GM23248 (cell line): ENCODE measurements around the gene YWHAG. TPM values are rescaled to one million over a fixed set of nuclear protein-coding genes. Genes with fewer than 3 reads are reported as not detected.

Experiments used
- DNase-seq: peaks from one replicate; pipeline ENCODE4 v3.0.0-alpha.2; 2015
- H2AFZ ChIP-seq: fragments of 200-600 bp; sonication (generic); 2 replicates; pipeline ENCODE4 v1.6.1; 2016; ENCODE audit warnings: antibody characterized with exemption
- H3F3A ChIP-seq: fragments of 200-600 bp; sonication (generic); 2 replicates; pipeline ENCODE4 v1.6.1; 2016; ENCODE audit warnings: mild to moderate bottlenecking, antibody characterized with exemption, mixed run types; ENCODE audit not compliant: insufficient read depth
- H3K27ac ChIP-seq: fragments of 200-600 bp; sonication (generic); 2 replicates; pipeline ENCODE4 v1.5.1; 2016; ENCODE audit warnings: mild to moderate bottlenecking
- H3K27me3 ChIP-seq: fragments of 200-600 bp; sonication (generic); replicated peaks from 2 replicates; pipeline ENCODE4 v1.6.1; 2016; ENCODE audit warnings: mild to moderate bottlenecking; ENCODE audit not compliant: insufficient read depth
- H3K36me3 ChIP-seq: fragments of 200-600 bp; sonication (generic); 2 replicates; pipeline ENCODE4 v1.6.1; 2016; ENCODE audit warnings: low read depth, mild to moderate bottlenecking
- H3K4me1 ChIP-seq: fragments of 200-600 bp; sonication (generic); 2 replicates; pipeline ENCODE4 v1.6.1; 2016; ENCODE audit warnings: mild to moderate bottlenecking; ENCODE audit not compliant: insufficient read depth
- H3K4me2 ChIP-seq: fragments of 200-600 bp; sonication (generic); one replicate; pipeline ENCODE4 v1.6.1; 2016; ENCODE audit warnings: mild to moderate bottlenecking; ENCODE audit not compliant: unreplicated experiment
- H3K4me3 ChIP-seq: fragments of 200-600 bp; sonication (generic); 2 replicates; pipeline ENCODE4 v1.5.1; 2016; ENCODE audit warnings: mild to moderate bottlenecking
- H3K79me2 ChIP-seq: fragments of 200-600 bp; sonication (generic); 2 replicates; pipeline ENCODE4 v1.6.1; 2016; ENCODE audit warnings: mild to moderate bottlenecking; ENCODE audit not compliant: insufficient read depth
- H3K9ac ChIP-seq: fragments of 200-600 bp; sonication (generic); 2 replicates; pipeline ENCODE4 v1.6.1; 2016; ENCODE audit warnings: mild to moderate bottlenecking
- H3K9me2 ChIP-seq: fragments of 200-600 bp; sonication (generic); 2 replicates; pipeline ENCODE4 v1.6.1; 2016; ENCODE audit warnings: mixed run types, mild to moderate bottlenecking, moderate library complexity; ENCODE audit not compliant: insufficient read depth
- H3K9me3 ChIP-seq: fragments of 200-600 bp; sonication (generic); one replicate; pipeline ENCODE4 v1.6.1; 2017; ENCODE audit warnings: low read depth
- H4K20me1 ChIP-seq: fragments of 200-600 bp; sonication (generic); 2 replicates; pipeline ENCODE4 v1.6.0; 2016; ENCODE audit not compliant: insufficient read depth
- EZH2 ChIP-seq: fragments of 200-600 bp; sonication (generic); IDR thresholded peaks from 2 replicates; pipeline ENCODE4 v1.6.1; 2018; ENCODE audit warnings: antibody characterized with exemption, mild to moderate bottlenecking; ENCODE audit not compliant: insufficient read depth, poor library complexity, severe bottlenecking
- EZH2phosphoT487 ChIP-seq: fragments of 200-600 bp; sonication (generic); IDR thresholded peaks from 2 replicates; pipeline ENCODE4 v1.6.1; 2018; ENCODE audit warnings: antibody characterized with exemption, moderate library complexity, mild to moderate bottlenecking, low read depth; ENCODE audit not compliant: insufficient read depth
- WGBS, 2 experiments: methylation state at CpG; one replicate each; pipeline ENCODE4 v1.1.6; 2015 to 2017; ENCODE audit warnings: low lambda C conversion rate in 2 of 2, low coverage in 1 of 2; ENCODE audit errors: missing lambda C conversion rate in 2 of 2; 5-methylcytosine and 5-hydroxymethylcytosine counted together
- in situ Hi-C: fragments of 300-500 bp; cut with MboI; formaldehyde crosslinking; loops from 2 replicates; pipeline ENCODE4 v1.15.0; 2020
- polyA plus RNA-seq: library from polyadenylated mRNA; unstranded; fragments of >200 nt; fragmentation: Nextera tagmentation; extraction: Ambion mirVana; gene quantifications from 2 replicates; pipeline ENCODE4 v1.2.1, GENCODE V29; 2016
- total RNA-seq: library from RNA; depleted of rRNA; stranded (reverse); fragments of >200 nt; shearing (Covaris generic); gene quantifications from 2 replicates; pipeline ENCODE4 v1.2.3, GENCODE V29; 2014

Gene YWHAG
- total and polyA plus RNA-seq, 2 experiments from 2014 or later: 28.4 to 56.0 TPM

DNA sequence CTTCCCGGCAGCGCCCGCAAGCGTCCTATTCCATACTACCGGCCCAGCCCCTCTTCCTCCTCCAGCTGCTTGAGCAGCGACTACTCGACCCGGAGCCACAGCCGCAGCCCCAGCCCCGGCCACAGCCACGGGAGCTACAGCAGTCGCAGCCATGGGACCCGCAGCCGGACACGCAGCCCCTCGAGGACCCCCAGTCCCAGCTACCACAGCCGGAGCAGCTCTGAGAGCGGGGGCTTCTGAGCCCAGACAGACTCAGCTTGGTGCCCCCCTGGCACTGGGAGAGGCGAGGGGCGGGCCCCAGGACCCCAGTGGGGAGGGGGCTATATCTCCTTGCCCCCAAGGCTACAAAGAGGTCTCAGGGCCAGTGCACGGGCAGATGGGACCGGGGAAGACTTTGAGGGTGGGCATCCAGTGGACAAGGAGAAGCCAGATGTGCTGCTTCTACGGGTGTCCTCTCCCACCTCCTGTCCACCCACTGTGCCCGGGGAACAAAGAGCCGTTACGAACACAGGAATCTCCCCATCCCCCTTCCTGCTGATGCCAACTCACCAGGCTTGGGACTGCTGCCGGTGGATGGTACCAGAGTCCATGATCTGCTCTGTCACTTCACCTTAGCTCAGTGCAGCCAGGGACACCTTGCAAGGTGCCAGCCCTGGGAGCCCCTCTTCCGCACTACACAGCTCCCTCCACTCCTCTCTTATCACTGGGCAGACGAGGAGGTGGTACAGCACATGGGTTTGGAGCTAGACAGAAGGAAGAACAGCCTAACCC, 73.0 kb downstream of the YWHAG start:
- no peak for DNase-seq
- Histone ChIP-seq H3K9me2 (no peaks in the 10 kb centered on the region), H4K20me1 (no peaks in the 10 kb centered on the region), H3K4me3 (no peak overlapping the region), H3K9ac (no peak overlapping the region), H3K4me1 (peaks cover 3% of the 10 kb centered on the region), H3K79me2 (no peaks in the 10 kb centered on the region), H2AFZ (no peak overlapping the region), H3K9me3 (no peaks in the 10 kb centered on the region), H3K4me2 (no peak overlapping the region), H3K27me3 (peaks cover 11% of the 10 kb centered on the region; the same call in 1 of the 2 replicates), H3K27ac (no peak overlapping the region), H3K36me3 (no peaks in the 10 kb centered on the region), H3F3A (peaks cover 4% of the 10 kb centered on the region; the same call in 1 of the 2 replicates)
- 89 to 92% methylated on average over 26 to 29 of the region's 29 CpGs for WGBS, 2 experiments
- in situ Hi-C loops: no loop called here
- TF ChIP-seq EZH2phosphoT487: no peak
- no peak for TF ChIP-seq EZH2

DNA sequence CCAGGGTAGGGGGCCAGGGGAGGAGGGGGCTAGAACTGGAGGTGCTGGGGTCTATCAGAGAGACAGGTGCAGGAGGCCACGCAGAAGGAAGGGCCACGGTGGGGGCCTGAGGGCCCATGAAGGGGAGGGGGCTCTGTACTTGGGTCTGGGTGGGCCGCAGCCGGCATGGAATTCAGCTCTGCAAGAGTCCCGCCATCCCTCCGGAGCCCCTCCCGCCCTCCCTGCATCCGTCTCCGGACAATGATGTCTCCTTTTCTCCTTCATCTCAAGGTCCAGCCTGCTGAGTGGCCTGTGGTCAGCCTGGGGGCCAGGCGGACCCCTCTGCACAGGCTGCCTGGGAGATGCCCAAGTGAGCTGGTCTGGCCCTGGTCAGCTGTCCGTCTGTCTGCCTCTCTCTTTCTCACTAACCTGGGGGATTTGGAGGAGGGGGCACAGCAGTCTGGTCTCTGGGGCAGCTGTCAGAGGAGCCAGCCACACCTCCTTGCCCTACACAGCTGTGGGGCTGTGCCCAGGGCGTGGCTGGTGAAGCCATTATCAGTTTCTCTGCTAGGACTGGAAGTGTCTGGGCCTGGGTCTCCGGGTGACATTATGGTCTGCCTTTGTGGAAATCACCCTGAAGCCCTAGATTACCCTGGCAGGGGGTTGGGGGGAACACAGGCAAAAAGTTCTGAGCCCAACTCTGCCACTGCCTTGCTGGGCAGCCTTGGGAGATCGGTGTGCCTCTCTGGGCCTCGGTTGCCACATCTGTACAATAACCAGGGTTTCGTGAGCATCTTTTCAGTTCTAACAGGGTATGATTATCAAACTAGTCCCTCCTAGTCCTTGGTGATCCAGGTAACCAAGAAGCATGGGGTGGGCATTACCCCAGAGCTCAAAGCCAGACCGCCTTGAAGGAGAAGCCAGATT, 75.3 kb downstream of the YWHAG start:
- peaks cover 12% of the 10 kb centered on the region; the same call in 1 of the 2 replicates for H3K27me3 ChIP-seq
- H2AFZ ChIP-seq: no peak overlapping the region
- H3K36me3 ChIP-seq: no peaks in the 10 kb centered on the region
- WGBS, 2 experiments: 82 to 88% methylated on average over 10 to 17 of the region's 17 CpGs
- in situ Hi-C loops: no loop called here
- H3K79me2 ChIP-seq: no peaks in the 10 kb centered on the region
- no peaks in the 10 kb centered on the region for H3K9me3 ChIP-seq
- TF ChIP-seq EZH2: no peak
- no peak for TF ChIP-seq EZH2phosphoT487
- H3K9me2 ChIP-seq: no peaks in the 10 kb centered on the region
- no peak for DNase-seq
- no peaks in the 10 kb centered on the region; the same call in 1 of the 2 replicates for H3F3A ChIP-seq
- no peak overlapping the region for H3K4me2 ChIP-seq
- H3K9ac ChIP-seq: no peak overlapping the region
- H4K20me1 ChIP-seq: no peaks in the 10 kb centered on the region
- H3K4me1 ChIP-seq: no peaks in the 10 kb centered on the region
- H3K27ac ChIP-seq: no peak overlapping the region
- H3K4me3 ChIP-seq: no peak overlapping the region

GRCh38 chr7:76282344-76283253, 76.2 kb downstream of the YWHAG start:
- H3K4me3 ChIP-seq: peak overlapping the region; percentile 68
- H3K9me2 ChIP-seq: no peaks in the 10 kb centered on the region
- in situ Hi-C loops: no loop called here
- peak overlapping the region; percentile 75 for H2AFZ ChIP-seq
- TF ChIP-seq EZH2: no peak
- no peak for TF ChIP-seq EZH2phosphoT487
- no peaks in the 10 kb centered on the region for H3K79me2 ChIP-seq
- no peaks in the 10 kb centered on the region for H4K20me1 ChIP-seq
- H3F3A ChIP-seq: no peaks in the 10 kb centered on the region; the same call in 1 of the 2 replicates
- peaks cover 12% of the 10 kb centered on the region; the same call in 1 of the 2 replicates for H3K27me3 ChIP-seq
- peak overlapping the region; percentile 23; the same call in 1 of the 2 replicates for H3K9ac ChIP-seq
- WGBS, 2 experiments: 4 to 7% methylated on average over 26 to 93 of the region's 98 CpGs
- peak overlapping the region; percentile 20 for H3K4me2 ChIP-seq
- H3K27ac ChIP-seq: no peak overlapping the region
- peak; percentile 51 for DNase-seq
- H3K4me1 ChIP-seq: no peaks in the 10 kb centered on the region
- H3K36me3 ChIP-seq: no peaks in the 10 kb centered on the region
- no peaks in the 10 kb centered on the region for H3K9me3 ChIP-seq
